HG02678 (cell line): ENCODE results near the gene PLCB1.
A peak's percentile ranks its signal among the peaks of the same experiment; 100 is the strongest.

Experiments
- ATAC-seq: cut with Tn5 transposase; IDR thresholded peaks from one replicate; pipeline ENCODE4 v1.9.1; 2021; ENCODE audit warnings: mild to moderate bottlenecking, moderate library complexity; ENCODE audit not compliant: unreplicated experiment

The PLCB1 gene

DNA sequence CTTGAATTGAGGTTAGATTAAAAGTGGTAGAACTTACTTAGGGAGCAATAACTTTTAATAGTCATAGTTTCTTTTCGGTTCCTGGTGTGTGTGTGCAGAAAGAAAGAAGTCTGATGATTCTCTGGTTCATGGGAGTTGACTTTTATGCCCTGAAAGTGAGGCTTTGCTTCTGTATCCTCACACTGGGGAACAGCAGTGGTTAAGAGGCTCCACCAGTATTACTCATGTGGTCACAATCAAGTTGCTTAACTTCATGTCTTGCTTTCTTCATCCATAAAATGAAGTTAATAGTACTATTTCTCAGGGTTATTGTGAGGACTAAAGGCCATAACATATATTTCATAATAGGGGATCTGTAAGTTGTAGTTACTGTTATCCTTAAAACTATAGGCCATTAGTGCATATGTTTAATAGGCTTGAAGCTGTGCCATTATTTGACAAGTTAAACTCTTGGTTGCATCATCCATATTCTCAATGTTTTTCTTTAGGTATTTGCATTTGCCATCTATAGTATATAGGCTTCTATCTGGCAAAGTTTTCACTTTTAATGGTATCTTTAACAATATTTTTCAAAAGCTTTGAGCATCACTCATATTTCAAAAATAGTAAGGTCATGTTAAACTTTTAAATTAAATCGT is 262.4 kb downstream of the PLCB1 start:
- ATAC-seq: peak; percentile 74

DNA sequence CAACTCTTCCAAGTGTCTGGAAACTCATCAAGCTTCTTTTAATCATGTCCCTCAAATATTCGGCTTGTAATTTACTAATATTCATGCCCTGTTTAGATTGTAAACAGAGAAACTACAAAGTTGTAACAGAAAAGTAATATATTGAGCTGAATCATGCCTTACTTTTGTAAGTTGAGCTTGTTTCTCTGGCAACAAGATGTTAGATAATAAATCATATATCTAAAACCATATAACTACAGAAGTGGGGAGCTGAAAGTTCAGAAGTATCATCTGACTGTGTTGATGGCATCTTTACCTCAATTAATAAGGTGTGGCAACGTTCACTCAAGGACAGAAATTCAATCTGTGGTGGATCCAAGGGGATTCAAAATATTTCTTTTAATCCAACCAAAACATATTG is 263.9 kb downstream of the PLCB1 start:
- ATAC-seq: no peak

DNA sequence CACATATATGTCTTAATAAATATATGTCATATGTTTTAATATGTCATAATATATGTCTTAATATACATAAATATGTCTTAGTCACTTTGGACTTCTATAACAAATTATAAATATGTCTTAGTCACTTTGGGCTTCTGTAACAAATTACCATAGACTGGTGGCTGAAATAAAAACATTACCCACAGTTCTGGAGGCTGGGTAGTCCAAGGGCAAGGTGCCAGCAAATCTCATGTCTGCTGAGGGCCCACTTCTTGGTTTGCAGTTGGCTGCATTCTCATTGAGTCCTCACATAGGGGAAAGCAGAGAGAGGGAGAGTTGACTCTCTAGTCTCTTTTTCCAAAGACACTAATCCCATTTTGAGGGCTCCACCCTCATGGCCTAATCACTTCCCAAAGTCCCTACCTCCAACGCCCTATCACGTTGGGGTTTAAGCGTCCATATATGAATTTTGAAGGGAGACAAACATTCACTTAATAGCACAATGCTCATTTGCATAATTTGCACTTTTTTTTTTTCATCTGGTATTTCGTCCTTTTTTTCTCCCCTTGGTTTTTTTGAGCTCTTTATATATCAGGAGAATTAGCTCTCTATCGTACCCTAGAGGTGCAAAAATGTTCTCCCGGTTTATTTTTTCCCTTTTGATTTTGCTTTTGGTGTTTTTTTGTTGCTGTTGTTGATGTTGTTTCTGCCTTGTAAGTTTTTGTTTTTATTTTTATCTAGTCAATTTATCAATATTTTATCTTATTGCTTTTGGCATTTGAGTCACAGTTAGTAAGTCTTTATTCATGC is 266.4 kb downstream of the PLCB1 start:
- no peak for ATAC-seq

DNA sequence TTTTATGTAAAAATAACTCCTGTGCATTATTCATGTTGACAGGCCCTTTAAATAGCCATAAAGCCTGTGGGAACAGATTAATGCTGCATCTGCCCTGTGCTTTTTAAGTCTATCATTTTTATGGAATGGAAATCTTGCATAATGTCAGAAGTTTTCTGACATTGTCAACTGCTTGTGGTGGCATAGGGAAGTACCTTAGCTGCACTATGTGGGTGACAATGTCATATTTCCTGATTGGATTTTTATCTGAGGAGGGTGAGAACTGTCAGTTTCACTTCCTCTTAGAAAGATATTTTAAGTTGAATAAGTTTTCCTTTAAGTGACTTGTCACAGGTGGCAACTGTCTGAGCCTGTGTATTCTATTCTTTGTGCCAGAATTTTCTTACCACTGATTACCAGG is 267.9 kb downstream of the PLCB1 start:
- peak; percentile 98 for ATAC-seq

DNA sequence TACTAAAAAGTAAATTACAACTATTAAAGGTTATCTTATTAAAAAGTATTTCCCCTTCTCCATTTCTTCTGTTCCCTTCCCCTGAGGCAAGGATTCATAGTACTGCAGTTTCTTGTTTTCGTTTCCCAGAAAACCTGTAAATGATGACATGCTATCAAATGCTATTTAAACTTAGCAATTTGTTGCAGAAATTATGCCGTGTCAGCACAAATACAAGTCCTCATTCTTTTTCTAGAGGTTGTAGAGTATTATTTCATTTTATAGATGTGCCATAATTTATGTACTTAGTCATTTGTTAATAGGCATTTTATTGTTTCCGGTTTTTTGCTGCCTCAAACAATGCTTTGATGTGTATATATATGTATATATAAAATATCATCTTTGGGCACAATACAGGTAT is 268.4 kb downstream of the PLCB1 start:
- no peak for ATAC-seq

DNA sequence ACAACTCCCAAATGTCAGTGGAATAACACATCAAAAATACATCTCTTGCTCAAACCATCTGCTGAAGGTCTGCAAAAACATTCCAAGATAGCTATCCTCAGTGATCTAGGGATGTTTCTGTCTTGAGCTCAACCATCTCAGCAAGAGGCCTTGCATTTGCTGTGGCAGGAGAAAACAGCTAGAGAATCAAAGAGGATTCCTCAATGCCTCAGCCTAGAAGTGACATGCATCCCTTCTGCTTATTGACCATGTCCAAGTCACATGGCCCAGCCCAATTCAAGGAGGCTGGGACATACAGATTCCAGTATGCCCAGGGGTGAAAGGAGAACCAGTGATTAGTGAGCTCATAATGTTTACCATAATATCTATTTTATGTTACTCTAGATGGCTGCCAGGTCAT is 269.5 kb downstream of the PLCB1 start:
- no peak for ATAC-seq

DNA sequence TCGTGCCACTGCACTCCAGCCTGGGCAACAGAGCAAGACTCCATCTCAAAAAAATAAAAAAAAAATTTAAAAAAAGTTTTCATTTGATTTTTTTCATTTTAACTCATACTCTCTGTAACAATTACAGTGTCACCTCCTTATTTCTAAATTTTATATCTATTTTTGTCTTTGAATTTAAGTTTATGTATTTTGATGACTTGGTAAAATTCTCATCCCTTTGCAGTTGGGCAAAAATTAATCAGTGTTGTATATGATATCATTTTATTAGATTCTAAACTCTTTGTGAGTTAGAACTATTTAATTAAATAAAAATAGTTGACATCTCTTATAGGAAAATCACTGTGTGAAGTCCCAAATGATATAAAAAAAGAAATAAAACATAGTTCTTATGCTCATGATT is 270.7 kb downstream of the PLCB1 start:
- no peak for ATAC-seq

DNA sequence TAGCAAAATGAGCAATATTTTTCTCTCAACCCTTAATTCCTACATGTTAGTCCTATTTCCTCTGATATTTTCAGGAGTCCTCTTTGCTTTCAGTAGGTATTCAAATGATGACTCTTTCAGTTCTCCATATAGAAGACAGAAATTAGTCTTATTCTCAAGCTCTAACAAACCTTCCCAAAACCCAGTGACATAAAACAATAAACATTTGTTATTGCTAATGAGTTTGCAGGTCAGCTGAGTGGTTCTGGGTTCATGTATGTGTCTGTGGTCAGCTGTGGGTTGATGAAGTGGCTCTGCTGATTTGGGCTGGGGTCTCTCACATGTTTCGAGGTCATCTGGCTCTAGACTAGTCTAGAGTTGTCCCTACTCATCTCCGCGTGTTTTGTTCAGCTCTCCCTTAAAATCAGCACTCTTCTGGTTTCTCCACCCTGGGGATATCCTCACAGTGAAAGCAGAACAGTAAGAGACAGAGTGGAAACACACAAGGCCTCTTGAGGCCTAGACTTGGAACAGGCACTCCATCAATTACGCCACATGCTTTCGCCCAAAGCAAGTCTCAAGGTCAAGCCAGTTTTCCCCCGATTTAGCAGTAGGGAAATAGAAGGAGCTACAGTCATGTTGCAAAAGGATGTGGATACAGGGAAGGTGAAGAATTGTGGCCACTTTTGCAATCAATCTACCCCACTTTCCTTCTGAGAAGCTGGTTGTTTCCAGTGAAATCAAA is 273.0 kb downstream of the PLCB1 start:
- ATAC-seq: no peak

DNA sequence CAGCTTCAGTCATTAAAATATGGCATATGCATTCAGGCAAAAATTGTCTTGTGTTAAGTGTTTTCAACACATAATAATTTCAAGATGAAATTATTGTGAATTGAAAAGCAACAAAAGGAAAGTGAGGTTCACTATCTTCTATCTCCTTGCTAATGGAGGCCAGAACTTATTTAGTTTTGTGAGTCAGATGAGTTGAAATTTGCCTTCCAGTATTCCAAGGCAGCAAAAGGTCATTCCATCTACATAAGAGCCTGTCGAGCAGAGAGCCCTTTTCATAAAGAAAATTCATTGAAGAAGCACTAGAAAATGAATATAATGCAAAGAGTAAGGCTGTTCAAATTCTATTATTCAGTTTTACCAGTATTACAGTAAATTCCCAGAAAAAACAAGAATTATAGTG is 274.3 kb downstream of the PLCB1 start:
- ATAC-seq: no peak

DNA sequence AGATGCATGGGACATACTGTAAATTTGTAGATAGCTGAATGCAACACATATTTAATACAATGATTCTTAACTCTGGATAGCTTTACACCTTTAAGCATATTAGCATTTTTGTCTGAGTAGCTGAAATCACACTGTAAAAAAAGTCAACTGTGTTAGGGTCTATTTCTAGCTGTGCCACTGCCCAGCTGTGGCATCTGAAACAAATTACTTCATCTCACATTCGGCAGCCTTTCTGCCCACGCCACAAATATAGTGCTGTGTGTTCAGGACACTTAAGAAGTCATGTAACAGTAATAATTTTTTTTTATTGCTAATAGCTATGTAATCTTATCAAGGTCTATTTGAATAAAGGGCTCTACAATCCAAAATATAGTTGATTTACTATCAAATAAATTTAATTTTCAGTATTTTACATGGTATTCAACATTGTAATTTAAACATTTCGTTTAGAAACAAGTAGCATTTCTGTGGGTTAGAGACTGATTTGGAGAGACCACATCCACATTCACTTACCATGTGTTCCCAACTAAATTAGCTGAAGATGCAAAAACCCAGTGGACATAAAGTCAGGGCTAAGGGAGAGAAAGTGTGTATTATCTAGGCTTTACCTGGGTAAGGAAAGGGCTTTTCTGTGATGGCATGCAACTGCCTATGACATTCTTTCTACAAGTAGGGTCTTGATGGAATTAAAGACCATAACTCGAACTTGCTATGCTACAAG is 276.7 kb downstream of the PLCB1 start:
- ATAC-seq: peak; percentile 73

DNA sequence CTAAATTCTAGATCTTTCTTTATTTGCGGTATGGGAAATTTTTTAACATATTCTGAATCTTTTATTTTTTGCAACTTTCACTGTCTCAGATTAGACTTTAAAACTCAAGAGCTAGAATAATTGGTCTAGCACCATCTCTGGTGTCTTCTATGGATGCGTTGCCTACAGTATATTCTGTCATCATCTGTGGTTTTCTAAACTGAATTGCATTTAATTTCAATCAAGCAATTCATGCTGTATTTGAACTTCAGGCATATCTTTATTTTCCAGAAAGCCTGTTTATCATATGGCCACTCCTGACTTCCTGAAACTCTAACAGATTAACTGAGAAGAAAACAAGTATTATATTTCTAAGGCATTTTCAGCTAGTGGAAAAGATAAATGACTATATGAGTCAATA is 281.6 kb downstream of the PLCB1 start:
- no peak for ATAC-seq

DNA sequence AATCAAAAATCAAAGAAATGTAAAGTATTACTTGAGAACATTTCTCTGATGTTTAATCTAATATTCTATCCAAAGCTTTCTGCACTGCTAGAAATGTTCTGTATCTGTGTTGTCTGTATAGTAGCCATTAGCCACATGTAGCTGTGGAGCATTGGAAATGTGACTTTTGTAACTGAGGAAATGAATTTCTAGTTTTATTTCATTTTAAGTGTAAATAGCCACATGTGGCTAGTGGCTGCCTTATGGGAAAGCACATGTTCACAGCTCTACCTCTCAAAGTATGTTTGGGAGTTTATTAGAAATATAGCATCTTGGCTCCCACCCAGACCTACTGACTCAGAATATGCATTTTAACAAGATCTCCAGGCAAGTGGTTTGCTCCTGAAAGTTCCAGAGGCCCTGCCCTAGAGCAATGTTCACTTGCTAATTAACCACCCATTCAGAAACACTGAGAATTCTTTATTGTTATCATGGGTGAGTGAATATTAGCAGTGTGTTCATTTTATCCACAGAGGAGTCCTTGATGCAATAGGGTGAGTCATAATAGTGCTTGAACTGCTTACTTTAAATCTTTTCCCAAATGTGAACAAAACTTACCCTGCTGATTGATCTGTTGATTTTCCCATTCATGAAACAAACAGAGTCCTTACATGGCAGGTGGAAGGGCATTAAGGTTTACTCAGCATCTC is 282.7 kb downstream of the PLCB1 start:
- no peak for ATAC-seq

DNA sequence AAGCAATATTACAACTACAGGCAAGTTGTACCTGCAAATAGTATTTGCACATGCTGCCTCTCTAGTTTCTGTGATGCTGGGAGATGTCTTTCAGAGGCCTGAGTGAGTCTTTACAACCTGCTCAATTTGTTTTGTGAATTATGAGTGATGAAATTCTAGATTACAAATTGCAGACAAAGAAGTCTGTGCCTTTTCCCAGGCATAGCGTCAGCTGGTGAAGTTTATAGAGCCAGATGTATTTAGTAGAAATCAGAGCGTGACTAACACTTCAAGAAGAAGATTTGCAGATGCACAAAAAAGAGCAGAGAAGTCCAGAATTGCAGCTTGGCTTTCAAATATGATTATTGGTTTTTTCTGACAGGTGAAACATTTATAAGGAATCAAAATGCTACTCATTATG is 289.9 kb downstream of the PLCB1 start:
- no peak for ATAC-seq

DNA sequence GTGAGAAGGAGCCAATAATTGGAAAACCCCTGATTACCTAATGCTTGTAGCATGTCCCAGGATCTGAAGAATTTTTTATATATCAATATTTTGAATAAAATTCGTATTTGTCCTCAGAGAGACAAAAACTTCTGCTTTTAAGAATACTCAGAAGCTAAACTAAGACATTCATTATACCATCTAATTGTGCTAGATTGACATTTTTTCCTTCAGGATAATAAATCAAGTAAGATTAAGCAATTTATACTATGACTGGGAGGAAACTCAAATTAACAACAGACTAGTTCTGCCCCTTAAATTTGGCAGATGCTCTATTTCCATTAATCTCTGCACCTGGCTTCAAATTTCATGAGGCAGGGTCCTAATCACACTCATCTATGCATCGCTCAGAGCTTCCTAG is 291.4 kb downstream of the PLCB1 start:
- no peak for ATAC-seq

DNA sequence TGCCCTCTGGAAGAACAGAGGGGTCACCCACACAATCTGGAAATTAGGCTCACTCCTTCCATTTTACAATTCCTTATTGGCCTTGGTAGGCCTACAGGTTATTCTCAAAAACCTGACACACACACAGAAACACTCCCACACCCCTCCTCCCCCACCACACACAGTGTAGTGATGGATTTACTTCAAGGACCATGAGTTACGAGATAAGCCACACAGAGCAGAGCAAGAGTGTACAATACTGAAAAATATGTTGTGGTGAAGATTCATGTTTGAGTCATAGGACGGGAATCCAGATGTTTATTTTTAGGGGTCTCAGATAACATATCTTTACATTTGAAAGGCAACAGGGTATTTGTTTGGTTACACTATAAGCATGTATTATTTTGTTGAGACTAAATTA is 291.9 kb downstream of the PLCB1 start:
- no peak for ATAC-seq

DNA sequence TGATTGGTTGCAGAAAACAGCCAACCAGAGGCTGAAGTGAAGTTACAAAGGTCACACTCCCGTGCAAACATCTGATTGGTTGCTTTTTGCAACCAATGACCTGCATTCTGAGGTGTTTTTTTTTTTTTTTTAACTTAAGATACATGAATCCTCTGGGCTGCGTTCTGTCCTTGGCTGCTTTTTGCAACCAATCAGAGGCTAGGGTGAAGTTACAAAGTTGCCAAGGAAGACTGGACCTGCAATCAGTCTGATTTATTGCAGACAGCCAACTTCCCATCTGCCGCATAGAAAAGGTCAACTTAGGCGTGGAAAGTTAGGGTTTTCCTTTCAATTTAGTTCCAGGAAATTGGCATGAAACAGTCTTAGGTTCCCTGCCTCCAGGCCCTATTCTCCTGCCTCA is 292.9 kb downstream of the PLCB1 start:
- no peak for ATAC-seq

DNA sequence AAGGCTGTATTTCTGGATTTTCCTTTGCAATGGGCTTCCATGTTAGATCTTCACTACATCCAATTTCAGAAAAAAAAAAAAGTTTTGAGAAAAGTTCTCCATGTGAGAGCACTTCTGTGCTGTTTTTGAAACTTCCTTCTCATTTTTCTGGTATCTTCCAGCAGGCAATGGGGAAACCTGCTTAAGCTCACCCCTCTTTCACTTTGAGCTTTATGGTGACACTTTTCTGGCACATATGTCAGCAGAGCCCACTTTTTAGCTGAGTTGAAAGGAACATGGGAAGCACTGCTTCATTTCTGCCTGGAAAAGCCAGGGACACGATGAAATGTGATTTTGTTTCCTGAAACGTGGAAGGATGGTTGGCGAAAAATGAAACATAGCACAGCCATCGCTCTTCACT is 293.7 kb downstream of the PLCB1 start:
- ATAC-seq: no peak

DNA sequence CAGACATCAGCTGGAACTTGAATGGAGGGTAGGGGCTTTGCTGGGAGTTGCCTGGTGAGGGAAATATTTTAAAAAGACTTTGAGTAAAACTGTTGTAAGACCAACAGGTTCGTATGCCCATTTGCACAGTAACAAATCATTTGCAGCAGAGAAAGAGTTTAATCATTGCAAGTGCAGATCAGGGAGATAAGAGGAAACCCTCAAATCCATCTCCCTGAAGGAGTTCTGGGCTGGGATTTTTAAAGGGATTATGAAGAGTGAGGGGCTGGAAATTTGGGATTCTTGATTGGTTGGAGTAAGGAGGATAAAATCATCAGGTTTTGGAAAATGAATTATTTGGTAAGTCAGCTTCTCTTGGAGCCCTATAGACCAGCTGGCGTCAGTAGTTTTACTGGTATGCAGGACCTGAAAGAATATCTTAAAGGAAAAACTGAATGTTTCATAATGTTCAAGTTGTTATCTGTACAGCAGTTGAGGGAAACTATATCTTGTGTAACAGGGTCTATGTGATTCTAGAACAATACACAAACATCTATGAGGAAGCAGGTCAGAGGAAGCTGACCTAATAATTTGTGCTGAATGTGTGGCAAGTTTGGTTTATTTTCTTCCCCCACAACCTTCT is 295.5 kb downstream of the PLCB1 start:
- no peak for ATAC-seq

DNA sequence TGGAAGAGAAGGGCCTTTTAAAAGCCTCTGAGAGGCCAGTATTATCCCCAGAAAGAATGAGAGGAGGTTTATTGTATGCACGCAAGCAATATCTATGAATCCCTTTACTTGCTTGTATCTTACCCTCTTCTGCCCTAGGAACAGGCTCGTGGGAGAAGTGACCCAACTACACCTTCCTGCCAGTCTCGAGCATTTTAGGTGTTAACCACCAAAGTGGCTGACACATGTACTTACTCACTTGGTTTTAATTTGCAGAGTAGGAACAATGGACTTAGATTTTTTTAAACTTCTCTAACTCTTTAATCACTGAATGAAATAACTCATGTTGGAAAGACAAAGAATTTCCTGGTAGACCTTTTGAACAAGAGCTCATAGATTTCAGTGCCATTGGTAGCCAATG is 296.9 kb downstream of the PLCB1 start:
- ATAC-seq: no peak
